ENCODE measurements around the gene MPP3. TPM values are rescaled to one million over a fixed set of nuclear protein-coding genes. Genes with fewer than 3 reads are reported as not detected.

The MPP3 gene
- total RNA-seq, 1 experiment from 2014 or later, result 19.5 TPM

GRCh38 chr17:43782913-43783680 lies 49.8 kb downstream of the MPP3 start:
- Histone ChIP-seq H3K27ac (ENCODE audit: low read depth, low read length) (no peak overlapping the region), H3K9me3 (ENCODE audit: control insufficient read depth in 1 of 2, insufficient read depth in 1 of 2, low read depth in 1 of 2, low read length in 2 of 2) (no peaks in the 10 kb centered on the region), H3K4me2 (ENCODE audit: low read length) (no peak overlapping the region), H3K27me3 (ENCODE audit: insufficient read depth, low read length) (no peaks in the 10 kb centered on the region), H4K20me1 (ENCODE audit: insufficient read depth) (no peaks in the 10 kb centered on the region), H3K9ac (ENCODE audit: low read length) (no peak overlapping the region), H3K4me3 (replicated peaks in 1 of 2; ENCODE audit: low read depth in 1 of 2, low read length in 2 of 2) (no peak overlapping the region), H3K36me3 (ENCODE audit: control insufficient read depth in 1 of 2, insufficient read depth in 2 of 2, low read length in 2 of 2) (no peaks in the 10 kb centered on the region), H3K9me2 (ENCODE audit: insufficient read depth) (no peaks in the 10 kb centered on the region), H3K79me2 (ENCODE audit: insufficient read depth, low read length) (no peaks in the 10 kb centered on the region), H3K4me1 (ENCODE audit: control insufficient read depth in 1 of 2, insufficient read depth in 2 of 2, low read length in 2 of 2) (peaks cover 3 to 9% of the 10 kb centered on the region in 2 experiments; a peak in 3 of 4 replicates), H2AFZ (ENCODE audit: low read depth, low read length, poor library complexity, severe bottlenecking) (no peak overlapping the region)
- BruUV-seq (replicated peaks), result no TSS peak
- ChIA-PET POLR2A (no interaction called here), RAD21 (ENCODE audit: low non-redundant PET in 1 of 2, low total read pairs in 2 of 2, uncharacterized antibody in 2 of 2, unreplicated experiment in 2 of 2) (no interaction called here), CTCF (no interaction called here)
- DNase-seq (ENCODE audit: low read depth, low spot score), result no peak
- no peak for TF ChIP-seq POLR2AphosphoS5 (IDR thresholded peaks at IDR 0.05; ENCODE audit: low read depth, low read length)
- no peak for TF ChIP-seq ATF3 (IDR thresholded peaks at IDR 0.05)
- no peak for TF ChIP-seq POLR2A (IDR thresholded peaks at IDR 0.05; ENCODE audit: borderline replicate concordance, extremely low read depth, insufficient read depth, insufficient read length)
- no peak for TF ChIP-seq EZH2 (IDR thresholded peaks at IDR 0.05)
- no peak for TF ChIP-seq EZH2phosphoT487 (IDR thresholded peaks at IDR 0.05; ENCODE audit: borderline replicate concordance)
- no peak for TF ChIP-seq CBX3 (IDR thresholded peaks at IDR 0.05; ENCODE audit: low read depth)
- no peak for TF ChIP-seq TCF7L2 (IDR thresholded peaks at IDR 0.05; ENCODE audit: borderline replicate concordance, extremely low read depth, insufficient read depth, insufficient read length)
- no peak for TF ChIP-seq ZNF274 (IDR thresholded peaks at IDR 0.05; ENCODE audit: low read depth, low read length)
- no peak for TF ChIP-seq YY1 (IDR thresholded peaks at IDR 0.05; ENCODE audit: extremely low read depth, insufficient replicate concordance, low read depth, low read length)
- no peak for TF ChIP-seq JUND (IDR thresholded peaks at IDR 0.05)
- no peak for TF ChIP-seq EGR1 (IDR thresholded peaks at IDR 0.05; ENCODE audit: low read depth)
- ATAC-seq, result no peak
- intact Hi-C loops (cut with micrococcal nuclease), result no loop called here
